ENCODE data around the gene CTXND1.

CTXND1 gene

DNA sequence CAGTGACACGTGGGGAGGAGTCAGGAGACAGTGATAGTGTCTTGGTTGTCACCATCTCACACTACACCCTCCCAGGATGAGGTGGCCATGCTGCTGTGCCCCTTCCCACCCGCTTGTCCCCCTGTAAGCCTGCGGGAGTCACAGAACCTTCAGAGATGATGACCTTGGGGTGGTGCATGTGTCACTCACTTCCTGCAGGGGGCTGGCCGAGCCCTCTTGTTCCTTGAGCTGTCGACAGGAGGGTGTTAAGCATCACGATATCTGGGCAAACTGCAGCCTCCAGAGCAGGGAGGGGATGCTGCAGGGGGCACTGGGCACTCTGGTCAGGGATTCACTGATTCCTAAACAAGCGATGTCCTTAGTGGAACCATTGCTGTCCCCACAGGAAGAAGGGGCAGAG lies 71.5 kb downstream of the CTXND1 start:
- no peak for DNase-seq (ENCODE audit: low read depth)

DNA sequence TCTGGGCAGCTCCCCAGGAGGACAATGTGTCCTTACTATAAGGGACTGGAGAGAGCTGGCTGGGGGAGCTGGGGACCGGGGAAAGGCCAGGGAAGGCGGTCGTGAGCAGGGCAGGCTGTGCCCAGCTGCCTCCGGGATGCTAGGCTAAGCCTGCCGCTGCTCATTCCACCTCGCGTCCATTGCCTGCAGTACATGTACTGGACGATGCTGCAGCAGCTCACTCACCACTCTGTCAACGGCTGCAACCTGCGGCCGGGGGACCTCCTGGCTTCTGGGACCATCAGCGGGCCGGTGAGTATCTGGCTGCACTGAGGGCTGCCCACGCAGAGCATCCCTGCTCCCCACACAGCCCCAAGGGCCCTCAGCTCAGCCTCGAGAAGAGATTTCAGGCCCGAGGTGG lies 72.1 kb downstream of the CTXND1 start:
- no peak for DNase-seq (ENCODE audit: low read depth)

DNA sequence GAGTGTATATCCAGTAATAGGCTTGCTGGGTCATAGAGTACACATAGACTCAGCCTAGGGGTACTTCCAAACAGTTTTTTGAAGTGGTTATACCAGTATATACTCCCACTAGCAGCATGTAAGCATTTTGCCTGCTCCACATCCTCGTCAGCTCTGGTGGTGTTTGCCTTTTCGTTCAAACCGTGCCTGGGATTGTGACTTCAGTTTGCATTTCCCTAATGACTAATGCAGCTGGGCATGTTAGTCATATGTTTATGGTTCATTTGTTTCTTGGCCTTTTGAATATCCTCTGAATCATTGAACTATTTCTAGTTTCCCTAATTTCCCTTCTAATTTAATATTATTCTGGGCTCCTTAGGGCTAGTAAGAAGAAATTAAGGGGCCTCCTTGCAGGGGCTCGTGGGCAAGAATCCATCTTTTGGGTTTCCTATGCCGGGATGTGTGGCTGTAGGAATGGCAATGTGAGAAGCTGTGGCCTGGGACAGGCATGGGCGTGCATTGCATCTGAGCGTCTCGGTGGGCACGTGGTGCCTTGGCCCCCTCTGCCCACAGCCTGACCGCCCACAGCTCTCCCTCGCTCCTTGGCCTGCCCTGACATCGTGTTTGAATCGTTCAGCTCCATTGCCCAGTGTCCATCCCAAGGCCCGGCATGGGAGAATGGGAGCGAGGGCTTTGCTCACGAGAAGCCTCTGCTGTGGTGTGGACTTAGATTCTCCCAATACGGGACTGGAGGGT lies 72.8 kb downstream of the CTXND1 start:
- no peak for DNase-seq (ENCODE audit: low read depth)

DNA sequence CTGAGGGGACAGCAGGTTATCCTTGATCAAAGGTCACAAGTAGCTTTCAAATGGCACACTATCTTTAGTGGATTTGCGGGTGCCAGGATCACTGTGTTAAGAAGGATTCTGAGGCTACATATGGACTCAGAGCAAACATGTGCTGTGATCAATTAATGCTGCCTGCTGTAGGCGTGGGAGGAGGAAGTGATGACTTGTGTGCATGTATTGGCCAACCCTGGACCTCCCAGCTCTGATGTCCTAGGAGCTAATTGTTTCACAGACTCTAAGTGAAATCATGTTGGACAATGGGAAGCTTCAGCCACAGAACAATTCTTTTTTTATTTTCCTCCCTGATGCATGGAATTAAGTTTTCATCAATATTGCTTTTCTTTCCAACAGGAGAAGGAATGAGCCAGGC lies 74.9 kb downstream of the CTXND1 start:
- no peak for DNase-seq (ENCODE audit: low read depth)

DNA sequence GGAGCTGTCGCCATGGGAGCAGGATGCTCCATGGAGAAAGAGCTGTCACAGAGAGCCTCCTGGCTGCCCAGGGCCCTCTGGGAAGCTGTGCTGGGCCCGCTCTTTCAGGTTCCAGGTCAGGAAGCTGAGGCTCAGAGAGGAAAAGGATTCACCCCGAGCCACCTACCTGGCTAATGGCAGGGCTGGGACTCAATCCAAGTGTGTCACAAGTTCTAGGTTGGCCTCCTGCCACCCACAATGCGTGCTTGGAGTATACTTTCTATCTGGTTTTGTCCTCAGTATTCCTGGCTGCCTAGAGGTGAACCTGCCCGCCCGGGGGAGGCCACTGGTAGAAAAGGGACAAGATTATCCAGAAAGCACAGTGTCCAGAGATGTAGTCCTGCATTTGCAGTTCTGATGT lies 75.6 kb downstream of the CTXND1 start:
- DNase-seq (ENCODE audit: low read depth) = no peak

DNA sequence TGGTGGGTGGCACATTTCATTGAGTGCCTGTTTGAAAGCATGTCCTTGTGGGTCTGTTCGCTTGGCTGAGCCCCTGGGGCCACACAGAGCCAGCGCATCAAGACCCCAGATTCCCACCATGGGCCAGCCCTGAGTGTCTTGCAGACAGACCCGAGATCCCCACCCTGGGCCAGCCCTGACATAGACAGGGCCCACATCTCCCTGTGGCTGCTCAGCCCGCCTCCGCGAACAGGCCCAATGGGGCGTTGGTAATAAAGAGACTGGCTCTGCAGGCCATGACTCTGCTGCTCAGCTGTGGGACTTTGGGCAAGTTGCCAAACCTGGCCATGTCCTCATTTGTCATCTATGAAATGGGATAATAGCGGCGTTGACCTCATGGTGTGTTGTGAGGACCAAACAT lies 76.6 kb downstream of the CTXND1 start:
- DNase-seq (ENCODE audit: low read depth) = no peak

DNA sequence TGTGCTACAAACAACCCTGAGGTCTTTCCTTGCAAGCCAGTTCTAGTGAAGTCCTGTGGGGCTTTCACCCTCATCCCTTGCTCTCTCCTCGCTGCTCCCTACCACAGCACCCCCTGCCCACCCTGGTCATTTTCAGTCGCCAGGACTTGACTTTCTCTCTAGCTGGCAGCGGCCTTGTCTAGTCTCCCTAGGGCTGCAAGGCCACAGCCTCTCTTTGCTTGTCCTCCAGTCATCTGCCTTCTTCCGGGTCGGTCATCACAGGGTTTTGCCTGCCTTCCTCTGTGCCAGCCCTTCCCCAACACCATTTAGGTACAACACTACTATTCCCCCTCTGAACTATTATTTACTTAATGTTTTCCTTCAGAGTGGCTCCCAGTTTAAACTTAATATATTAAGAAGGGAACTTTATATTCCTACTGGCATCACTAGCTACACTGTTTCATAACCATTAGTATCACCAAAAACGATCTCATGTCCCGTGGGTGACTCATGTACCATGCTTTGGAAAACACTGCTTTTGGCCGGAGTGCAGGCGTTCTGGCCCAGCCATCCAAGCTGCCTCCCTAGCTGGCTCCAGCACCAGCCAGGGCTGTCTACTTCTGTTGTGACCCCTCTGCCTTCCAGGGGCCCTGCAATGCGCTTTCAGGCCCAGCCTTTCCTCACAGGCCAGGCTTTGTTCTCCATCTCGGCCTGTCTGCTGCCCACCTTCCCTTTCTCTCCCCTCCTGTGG lies 77.8 kb downstream of the CTXND1 start:
- DNase-seq (ENCODE audit: low read depth) = no peak

DNA sequence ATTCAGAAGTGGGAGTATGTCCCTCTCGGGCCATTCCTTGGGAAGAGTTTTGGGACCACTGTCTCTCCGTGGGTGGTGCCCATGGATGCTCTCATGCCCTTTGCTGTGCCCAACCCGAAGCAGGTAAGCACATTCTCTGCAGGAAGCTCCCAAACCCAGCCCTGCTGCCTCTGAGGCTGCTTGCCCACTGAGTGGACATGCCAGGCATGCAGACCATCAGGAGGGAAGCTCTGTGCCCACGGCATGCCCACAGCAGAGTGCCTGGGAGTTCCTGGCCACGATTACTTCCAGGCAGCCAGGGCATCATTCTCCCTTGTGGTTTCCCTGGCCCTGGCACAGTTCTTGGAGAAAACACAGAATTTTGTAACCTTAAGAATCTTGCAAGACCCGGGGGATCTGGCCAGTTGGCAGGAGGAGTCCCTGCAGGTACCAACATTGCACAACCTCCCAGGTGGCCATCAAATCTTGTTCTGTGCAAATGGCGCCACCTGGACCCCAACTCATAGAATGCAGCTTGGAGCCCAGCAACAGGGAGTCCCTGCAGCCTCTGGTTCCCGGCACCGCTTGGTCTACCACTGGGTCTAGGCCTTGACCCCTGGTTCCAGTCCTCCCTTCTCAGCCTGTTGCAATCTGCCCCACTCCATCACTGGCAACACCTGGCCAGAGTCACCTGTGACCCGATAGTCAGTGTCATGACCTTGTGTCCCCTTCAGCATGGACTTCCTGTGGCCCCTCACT lies 78.8 kb downstream of the CTXND1 start:
- DNase-seq (ENCODE audit: low read depth) = peak; percentile 43

DNA sequence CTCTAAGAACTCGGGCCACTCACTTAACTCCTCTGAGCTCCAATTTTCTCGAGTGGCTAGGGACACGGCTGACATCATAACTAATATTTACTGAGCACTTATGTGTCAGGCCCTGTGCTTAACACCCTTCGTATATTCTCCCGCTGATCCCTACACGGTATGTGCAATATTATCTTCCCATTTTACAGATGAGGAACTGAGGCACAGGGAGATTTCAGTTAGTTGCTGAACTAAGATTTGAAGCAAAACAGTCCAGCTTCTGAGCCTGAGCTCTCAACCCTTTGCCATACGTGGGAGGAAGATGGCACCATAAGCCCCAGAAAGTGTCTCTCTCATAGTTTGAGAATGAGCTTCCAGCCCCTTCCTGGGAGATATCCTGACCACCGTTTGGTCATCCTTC lies 79.6 kb downstream of the CTXND1 start:
- no peak for DNase-seq (ENCODE audit: low read depth)

DNA sequence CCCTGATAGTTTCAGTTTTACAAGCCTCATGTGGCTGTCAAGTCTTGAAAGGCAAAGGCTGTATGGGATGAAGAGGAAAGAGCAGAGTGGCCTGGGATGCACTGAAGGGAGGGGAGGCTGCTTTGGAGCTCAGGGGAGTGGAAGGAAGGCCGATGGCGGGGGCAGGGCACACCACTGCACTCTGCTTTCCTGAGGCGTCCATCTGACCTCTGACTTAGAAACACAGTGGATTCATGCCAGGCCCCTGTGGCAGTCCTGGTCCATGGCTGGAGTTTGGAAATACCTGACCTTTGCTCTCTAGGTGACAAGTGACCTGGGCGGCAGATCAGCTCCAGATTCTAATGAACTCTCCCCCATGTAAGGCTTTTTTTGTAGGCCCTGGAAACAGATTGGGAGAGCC lies 80.2 kb downstream of the CTXND1 start:
- no peak for DNase-seq (ENCODE audit: low read depth)

DNA sequence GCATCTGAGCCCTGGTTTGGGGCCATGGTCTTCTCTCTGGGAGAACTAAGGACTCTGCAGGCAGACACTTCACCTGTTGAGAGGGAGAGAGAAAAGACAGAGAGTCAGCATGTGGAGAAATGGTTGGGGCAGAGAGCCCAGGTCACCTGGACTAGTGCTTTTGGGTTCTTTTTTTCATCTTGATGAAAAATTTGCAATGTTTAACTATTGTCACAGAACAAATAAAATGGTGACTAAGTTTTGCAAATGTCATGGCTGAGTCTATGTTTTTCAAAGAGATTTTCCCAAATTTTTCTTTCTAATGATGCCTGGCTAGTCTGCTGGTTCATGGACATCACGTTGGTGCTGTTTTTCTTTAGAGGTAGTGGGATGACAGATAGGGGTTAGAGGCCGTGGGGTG lies 81.4 kb downstream of the CTXND1 start:
- no peak for DNase-seq (ENCODE audit: low read depth)

DNA sequence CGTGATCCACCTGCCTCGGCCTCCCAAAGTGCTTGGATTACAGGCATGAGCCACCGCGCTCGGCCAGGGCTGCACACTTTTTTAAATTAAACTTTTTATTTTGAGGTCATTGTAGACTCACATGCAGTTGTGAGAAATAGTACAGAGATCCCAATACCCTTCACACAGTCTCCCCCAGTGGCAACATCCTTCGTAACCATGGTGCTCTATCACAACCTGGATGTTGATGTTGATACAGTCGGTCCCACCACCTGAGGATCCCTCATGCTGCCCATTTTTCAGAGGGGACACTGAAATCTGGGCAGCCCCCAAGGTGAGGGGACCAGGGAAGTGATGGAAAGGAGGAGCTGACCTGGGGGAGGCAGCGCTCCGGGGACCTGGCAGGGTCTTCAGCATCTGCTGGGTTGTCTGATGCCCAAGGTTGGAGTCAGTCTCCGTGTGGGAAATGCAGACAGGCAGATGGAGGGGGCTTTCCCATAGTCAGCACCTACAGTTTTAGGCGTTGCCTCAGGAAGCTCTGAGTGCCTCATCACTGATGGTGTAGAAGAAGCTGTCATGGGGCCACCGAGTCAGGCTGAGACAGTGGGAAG lies 82.2 kb downstream of the CTXND1 start:
- no peak for DNase-seq (ENCODE audit: low read depth)

DNA sequence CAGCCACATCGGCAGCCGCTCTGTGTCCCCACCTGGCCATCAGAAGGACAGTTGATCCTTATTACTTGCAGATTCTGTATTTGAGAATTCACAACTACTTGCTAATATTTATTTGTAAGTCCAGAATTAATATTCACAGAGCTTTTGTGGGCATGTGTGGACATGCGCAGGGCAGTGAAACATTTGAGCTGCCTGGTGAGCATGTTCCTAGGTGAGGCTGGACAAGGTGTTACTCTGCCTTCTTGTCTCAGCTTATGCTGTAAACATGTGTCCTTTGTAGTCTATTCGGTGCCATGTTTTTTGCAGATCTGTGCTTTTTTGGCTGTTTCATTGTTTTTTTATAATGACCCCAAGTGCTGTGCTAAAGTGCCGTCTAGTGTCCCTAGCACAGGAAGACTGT lies 83.6 kb downstream of the CTXND1 start:
- no peak for DNase-seq (ENCODE audit: low read depth)

DNA sequence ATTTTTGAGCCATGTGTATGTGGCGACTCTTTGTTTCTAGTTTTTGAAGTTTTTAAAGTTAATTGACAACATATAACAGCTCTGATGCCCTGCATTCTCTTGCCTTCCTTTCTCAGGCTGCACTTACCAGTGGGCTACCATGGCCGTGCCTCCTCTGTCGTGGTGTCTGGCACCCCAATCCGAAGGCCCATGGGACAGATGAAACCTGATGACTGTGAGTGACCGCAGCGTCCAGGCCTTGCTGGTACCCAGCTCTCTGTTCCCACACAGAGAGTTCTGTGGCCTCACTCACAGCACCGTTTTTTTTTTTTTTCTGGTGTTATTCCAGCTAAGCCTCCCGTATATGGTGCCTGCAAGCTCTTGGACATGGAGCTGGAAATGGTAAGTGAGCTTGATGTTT lies 84.1 kb downstream of the CTXND1 start:
- no peak for DNase-seq (ENCODE audit: low read depth)

DNA sequence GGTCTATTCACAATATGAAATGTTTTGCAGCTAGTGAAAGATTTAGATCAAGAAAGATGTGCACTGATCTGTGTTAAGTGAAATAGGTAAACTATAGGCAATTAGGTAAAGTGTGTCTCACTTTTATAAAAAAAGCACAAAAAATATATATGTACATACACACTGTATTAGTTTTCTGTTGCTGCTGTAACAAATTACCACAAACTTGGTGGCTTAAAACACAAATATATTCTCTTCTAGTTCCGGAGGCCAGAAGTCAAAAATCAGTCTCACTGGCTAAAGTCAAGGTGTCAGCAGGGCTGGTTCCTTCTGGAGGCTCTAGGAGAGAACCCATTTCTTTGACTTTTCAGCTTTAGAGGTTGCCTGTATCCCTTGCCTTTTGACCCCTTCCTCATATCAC lies 88.1 kb downstream of the CTXND1 start:
- no peak for DNase-seq (ENCODE audit: low read depth)

DNA sequence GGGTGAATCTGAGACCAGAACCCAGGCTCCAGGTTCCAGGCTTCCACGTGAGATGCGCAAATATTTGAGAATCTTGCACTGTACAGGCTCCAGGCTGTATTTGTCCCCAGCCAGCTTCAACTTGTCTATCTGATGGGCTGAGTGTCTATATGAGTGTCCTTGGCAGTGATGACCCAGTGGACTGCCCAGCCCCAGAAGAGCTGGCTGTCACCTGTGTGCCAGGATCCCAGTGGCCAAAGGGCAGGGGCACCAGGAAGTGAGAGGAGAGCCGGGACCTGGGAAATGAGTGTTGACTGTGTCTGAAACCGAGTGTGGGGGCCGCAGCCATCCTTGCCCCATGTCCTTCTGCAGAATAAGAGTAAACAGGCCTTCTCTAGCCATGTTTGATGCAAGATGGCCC lies 88.8 kb downstream of the CTXND1 start:
- DNase-seq (ENCODE audit: low read depth) = no peak

DNA sequence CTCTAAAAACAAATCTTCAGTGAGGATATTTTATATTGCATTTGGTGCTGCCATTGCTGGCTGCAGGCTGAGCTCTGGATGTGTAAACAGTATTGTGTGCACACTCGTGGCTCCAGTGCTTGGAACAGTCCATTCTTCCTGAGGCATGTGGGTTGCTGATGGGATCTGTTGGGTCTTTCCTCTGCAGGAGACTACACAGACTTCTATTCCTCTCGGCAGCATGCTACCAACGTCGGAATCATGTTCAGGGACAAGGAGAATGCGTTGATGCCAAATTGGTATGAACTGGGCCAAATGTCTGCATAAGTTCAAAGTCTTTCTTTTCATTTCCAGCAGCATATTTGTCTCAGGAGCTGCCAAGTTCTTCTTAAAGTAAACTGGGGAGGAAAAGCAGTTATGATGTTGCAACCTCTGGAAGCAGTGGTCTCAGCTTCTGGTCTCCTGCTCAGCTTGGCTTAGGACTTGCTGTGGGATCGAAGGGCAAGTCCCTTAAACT lies 89.9 kb downstream of the CTXND1 start:
- DNase-seq (ENCODE audit: low read depth) = no peak

DNA sequence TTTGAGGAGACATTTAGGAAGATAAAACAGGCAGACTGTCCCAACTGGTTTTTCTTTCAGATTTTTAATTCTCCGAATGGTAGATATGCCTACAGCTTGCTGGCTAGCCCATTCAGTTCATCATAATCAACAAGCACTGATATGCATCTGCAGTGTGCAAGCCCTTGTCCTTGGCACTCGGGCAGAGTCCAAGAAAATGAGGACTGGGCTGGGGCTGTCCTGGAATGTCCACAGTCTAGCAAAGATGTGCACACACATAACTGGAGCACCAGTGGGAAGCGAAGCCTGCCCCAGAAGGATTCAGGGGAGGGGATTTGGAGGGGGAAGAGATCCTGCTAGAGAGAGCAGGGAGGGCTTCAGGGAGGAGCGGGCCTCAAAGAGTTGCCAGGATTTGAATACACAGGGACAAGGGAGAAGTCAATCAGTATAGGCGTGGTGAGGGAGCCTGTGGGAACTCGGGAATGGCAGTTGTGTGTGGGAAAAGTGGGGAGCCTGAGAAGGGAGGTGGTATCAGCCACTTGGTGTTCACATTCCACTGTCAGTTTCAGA lies 90.5 kb downstream of the CTXND1 start:
- DNase-seq (ENCODE audit: low read depth) = no peak

DNA sequence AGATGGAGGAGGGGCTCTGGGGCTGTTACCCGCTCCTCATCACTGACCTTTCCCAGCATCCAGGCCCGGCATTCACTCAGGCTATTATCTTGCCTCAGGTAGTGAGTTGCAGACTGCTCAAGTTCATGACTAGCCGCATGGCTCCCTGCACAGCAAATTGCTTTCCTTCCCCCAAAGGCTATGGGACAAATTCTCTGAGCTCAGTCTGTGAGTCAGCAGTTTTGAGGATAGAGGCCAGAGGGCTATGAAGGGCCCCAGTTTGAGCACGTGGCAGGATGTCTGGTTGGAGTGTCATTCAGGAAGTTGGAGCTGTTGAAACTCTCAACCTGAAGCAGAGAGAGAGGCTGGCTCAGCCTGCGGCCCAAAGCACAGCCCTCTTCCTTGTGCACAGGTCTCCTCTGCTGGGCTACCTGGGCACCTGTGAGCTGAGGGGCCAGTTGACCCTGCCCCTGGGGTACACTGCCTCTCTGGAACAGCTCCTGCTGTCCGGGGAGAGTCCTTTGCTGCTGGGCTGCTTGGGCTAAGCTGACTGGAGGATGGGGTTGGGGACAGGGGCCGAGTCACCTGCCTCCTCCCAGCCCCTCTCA lies 91.3 kb downstream of the CTXND1 start:
- DNase-seq (ENCODE audit: low read depth) = no peak

DNA sequence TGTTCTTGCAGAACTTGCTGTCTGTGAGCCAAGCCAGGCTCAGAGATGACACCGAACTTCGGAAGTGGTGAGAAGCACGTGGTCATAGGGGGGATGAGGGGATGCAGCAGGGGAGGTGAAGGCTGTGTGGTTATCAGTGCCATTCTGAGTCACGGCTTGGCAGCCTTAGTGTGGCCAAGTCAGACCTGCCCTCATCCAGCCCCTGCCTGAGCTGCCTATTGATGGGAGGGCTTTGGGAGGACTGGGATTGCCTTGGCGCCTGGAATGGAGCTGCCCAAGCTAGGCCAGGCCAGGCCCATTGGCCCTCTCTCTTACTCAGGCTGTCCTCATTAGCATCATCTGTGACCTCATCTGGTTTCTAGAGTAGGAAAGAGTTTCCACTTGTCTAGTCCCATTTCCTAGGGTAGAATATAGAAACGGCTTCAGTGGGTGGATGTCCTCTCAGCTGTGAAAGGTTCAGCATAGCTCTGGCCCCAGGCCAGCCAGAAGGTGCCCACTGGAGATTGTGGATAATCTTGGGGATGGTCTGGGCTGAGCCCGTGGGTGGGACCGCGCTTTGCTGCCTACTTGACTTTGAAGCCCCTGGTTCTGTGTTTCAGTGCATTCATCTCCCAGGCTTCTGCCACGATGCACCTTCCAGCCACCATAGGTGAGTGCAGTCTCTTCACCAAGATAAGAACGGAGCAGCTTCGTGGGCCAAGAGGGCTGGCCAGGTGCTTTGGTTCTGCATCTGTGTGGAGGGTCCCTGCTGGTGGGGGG lies 92.0 kb downstream of the CTXND1 start:
- DNase-seq (ENCODE audit: low read depth) = no peak

DNA sequence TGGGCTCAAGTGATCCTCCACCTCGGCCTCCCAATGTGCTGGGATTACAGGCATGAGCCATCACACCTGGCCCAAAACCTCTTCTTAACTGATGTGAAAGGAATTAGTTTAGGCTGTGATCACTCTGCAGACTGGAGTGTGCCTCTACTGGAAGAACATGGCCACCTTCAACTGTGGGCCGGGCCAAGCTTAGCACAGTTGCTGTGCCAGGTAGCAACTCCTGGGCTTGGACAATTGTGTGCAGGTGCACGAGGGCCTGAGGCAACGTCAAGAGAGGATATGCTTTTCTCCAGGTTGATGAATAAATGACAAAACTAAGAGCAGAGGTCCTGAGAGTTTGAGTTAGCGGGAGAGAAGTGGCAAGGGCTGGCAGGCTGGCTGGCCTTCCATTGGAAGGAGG lies 92.7 kb downstream of the CTXND1 start:
- DNase-seq (ENCODE audit: low read depth) = no peak

Data from stimulated activated CD8-positive, alpha-beta memory T cell treated with anti-CD3 and anti-CD28 coated beads, Interleukin-7, amount 100 ng/mL, for 24 hours (primary cell).